MM.1S (cell line): ENCODE measurements around the gene CFAP77.

Experiments
- DNase-seq: peaks from one replicate; pipeline ENCODE4 v3.0.0-alpha.2; 2015
- H2AFZ ChIP-seq: fragments of 300-600 bp; sonication (generic); 2 replicates; pipeline ENCODE4 v1.6.0; 2016; ENCODE audit warnings: antibody characterized with exemption, low read length
- H3F3A ChIP-seq: fragments of 300-600 bp; sonication (generic); 2 replicates; pipeline ENCODE4 v1.6.1; 2016; ENCODE audit warnings: mild to moderate bottlenecking, antibody characterized with exemption, low read length, moderate library complexity, mixed read lengths; ENCODE audit not compliant: insufficient read depth
- H3K27ac ChIP-seq: fragments of 300-600 bp; sonication (generic); 2 replicates; pipeline ENCODE4 v1.5.1; 2016; ENCODE audit warnings: mild to moderate bottlenecking, low read length
- H3K27me3 ChIP-seq: fragments of 300-600 bp; sonication (generic); replicated peaks from 2 replicates; pipeline ENCODE4 v1.6.0; 2016; ENCODE audit warnings: low read length; ENCODE audit not compliant: insufficient read depth
- H3K36me3 ChIP-seq: fragments of 300-600 bp; sonication (generic); replicated peaks from 2 replicates; pipeline ENCODE4 v1.6.1; 2016; ENCODE audit warnings: mild to moderate bottlenecking, low read length, mixed read lengths; ENCODE audit not compliant: insufficient read depth
- H3K4me1 ChIP-seq: fragments of 300-600 bp; sonication (generic); 2 replicates; pipeline ENCODE4 v1.6.1; 2016; ENCODE audit warnings: low read length, mixed read lengths
- H3K4me2 ChIP-seq: fragments of 300-600 bp; sonication (generic); 2 replicates; pipeline ENCODE4 v1.6.0; 2016; ENCODE audit warnings: low read depth, low read length
- H3K4me3 ChIP-seq: fragments of 300-600 bp; sonication (generic); 2 replicates; pipeline ENCODE4 v1.5.1; 2016; ENCODE audit warnings: low read length, mixed read lengths
- H3K79me2 ChIP-seq: fragments of 300-600 bp; sonication (generic); 2 replicates; pipeline ENCODE4 v1.6.1; 2016; ENCODE audit warnings: mixed run types, low read length, mixed read lengths
- H3K9ac ChIP-seq: fragments of 300-600 bp; sonication (generic); 2 replicates; pipeline ENCODE4 v1.6.1; 2016; ENCODE audit warnings: low read length, mixed read lengths
- H3K9me2 ChIP-seq: fragments of 300-600 bp; sonication (generic); replicated peaks from 2 replicates; pipeline ENCODE4 v1.6.1; 2016; ENCODE audit warnings: mild to moderate bottlenecking, low read length, mixed read lengths; ENCODE audit not compliant: insufficient read depth
- H3K9me3 ChIP-seq: fragments of 300-600 bp; sonication (generic); replicated peaks from 2 replicates; pipeline ENCODE4 v1.6.1; 2016; ENCODE audit warnings: mild to moderate bottlenecking, low read length, mixed read lengths; ENCODE audit not compliant: insufficient read depth
- H4K20me1 ChIP-seq: fragments of 300-600 bp; sonication (generic); 2 replicates; pipeline ENCODE4 v1.6.1; 2016; ENCODE audit warnings: mild to moderate bottlenecking, low read length, moderate library complexity, mixed read lengths; ENCODE audit not compliant: insufficient read depth
- EZH2 ChIP-seq: fragments of 300-600 bp; sonication (generic); optimal IDR thresholded peaks from 2 replicates; pipeline ENCODE3; 2017; ENCODE audit warnings: low read depth, mild to moderate bottlenecking, antibody characterized with exemption, low read length, mixed read lengths
- EZH2phosphoT487 ChIP-seq: fragments of 300-600 bp; sonication (generic); IDR thresholded peaks from 2 replicates; pipeline ENCODE4 v1.6.1; 2018; ENCODE audit warnings: antibody characterized with exemption, low read length
- TF ChIP-seq, protein P1 (sequence below): fragments of 300-600 bp; sonication (generic); IDR thresholded peaks from 2 replicates; pipeline ENCODE4 v1.5.1; 2016; ENCODE audit warnings: antibody characterized with exemption, low read length, mixed read lengths

The CFAP77 gene

DNA sequence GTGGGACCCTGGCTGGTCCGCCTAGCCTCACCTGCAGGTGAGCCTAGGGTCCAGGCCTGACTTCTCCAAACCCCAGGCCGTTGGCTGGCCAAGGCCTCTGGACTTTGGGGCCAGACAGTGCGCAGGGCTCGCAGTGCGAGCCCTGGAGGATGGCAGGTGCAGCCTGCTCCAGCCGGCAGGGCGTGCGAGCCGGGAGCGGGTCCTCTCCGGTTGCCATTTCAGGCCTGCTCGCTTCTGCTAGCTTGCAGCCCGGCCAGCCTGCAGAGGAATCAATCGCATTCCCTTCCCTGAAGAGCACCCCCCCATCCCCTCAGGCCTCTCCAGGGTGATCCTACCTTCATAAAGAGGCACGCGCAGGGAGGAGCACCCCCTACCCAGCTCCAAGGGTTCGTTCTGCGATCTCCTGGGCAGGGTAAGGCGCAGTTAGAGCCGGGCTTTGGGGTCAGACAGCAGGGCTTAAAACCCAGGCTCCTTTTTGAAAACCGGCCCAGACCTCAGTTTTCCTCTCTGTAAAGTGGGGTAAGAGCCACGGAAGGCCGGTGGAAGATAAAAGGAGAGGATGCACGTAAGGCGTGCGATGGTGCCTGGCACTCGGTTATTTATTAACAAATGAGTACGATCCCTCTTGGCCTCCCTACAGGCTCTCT, 178.6 kb downstream of the CFAP77 start:
- Histone ChIP-seq H3K9me3 (no peaks in the 10 kb centered on the region), H2AFZ (no peak overlapping the region), H3K27me3 (peaks cover 47% of the 10 kb centered on the region), H3K4me2 (no peak overlapping the region), H4K20me1 (0 out of 2 replicates have a peak, but pooled peaks cover 2% of the 10 kb centered on the region), H3K4me3 (no peak overlapping the region), H3K9me2 (no peaks in the 10 kb centered on the region), H3K4me1 (no peaks in the 10 kb centered on the region), H3K79me2 (no peaks in the 10 kb centered on the region), H3K9ac (no peak overlapping the region), H3K27ac (no peak overlapping the region), H3F3A (no peaks in the 10 kb centered on the region), H3K36me3 (no peaks in the 10 kb centered on the region)
- DNase-seq = no peak
- no peak for TF ChIP-seq EZH2
- TF ChIP-seq, protein P1, sequence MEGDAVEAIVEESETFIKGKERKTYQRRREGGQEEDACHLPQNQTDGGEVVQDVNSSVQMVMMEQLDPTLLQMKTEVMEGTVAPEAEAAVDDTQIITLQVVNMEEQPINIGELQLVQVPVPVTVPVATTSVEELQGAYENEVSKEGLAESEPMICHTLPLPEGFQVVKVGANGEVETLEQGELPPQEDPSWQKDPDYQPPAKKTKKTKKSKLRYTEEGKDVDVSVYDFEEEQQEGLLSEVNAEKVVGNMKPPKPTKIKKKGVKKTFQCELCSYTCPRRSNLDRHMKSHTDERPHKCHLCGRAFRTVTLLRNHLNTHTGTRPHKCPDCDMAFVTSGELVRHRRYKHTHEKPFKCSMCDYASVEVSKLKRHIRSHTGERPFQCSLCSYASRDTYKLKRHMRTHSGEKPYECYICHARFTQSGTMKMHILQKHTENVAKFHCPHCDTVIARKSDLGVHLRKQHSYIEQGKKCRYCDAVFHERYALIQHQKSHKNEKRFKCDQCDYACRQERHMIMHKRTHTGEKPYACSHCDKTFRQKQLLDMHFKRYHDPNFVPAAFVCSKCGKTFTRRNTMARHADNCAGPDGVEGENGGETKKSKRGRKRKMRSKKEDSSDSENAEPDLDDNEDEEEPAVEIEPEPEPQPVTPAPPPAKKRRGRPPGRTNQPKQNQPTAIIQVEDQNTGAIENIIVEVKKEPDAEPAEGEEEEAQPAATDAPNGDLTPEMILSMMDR = no peak
- TF ChIP-seq EZH2phosphoT487 = no peak

DNA sequence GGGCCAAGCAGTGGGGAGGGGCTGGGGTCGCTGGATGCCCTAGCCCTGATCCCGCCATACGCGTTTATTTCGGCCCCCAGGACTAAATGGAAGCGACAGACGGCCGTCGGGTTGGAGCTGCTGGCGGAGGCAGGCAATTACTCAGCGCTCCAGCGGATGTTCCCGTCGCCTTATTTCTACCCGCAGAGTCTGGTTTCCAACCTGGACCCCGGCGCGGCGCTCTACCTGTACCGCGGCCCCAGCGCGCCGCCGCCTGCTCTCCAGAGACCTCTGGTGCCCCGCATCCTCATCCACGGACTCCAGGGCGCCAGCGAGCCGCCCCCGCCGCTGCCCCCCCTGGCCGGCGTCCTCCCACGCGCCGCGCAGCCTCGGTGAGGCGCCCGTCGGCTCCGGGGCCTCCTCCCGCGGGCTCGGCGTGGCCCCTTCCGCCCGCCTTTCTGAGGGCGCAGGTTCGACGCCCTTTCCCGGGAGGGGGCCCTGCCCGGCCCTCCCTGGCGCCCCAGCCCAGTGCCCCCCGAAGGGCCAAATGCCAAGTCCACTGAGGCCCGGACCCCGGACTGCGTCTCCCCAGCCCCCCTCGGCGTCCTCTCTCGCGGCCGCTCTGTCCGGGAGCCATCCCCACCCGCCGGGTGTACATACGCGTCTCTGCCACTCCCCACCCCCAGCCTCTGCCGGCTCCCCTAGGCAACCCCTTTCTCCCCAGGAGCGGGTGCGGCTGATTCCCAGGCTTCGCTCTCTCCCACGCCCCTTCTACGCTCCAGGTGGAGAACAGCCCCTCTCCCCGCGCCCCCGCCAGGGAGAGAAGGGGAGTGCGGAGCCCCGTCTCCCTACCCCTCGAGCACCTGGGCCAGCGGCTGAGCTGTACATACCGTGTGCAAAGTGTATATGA, 179.4 kb downstream of the CFAP77 start:
- Histone ChIP-seq H4K20me1 (0 out of 2 replicates have a peak, but pooled peaks cover 3% of the 10 kb centered on the region), H3F3A (no peaks in the 10 kb centered on the region), H3K9ac (no peak overlapping the region), H2AFZ (no peak overlapping the region), H3K9me2 (no peaks in the 10 kb centered on the region), H3K36me3 (no peaks in the 10 kb centered on the region), H3K27ac (no peak overlapping the region), H3K9me3 (no peaks in the 10 kb centered on the region), H3K4me3 (no peak overlapping the region), H3K27me3 (peaks cover 41% of the 10 kb centered on the region), H3K79me2 (no peaks in the 10 kb centered on the region), H3K4me2 (no peak overlapping the region), H3K4me1 (no peaks in the 10 kb centered on the region)
- DNase-seq = no peak
- TF ChIP-seq EZH2phosphoT487 (no peak), EZH2 (no peak)
- TF ChIP-seq, protein P1 = no peak

DNA sequence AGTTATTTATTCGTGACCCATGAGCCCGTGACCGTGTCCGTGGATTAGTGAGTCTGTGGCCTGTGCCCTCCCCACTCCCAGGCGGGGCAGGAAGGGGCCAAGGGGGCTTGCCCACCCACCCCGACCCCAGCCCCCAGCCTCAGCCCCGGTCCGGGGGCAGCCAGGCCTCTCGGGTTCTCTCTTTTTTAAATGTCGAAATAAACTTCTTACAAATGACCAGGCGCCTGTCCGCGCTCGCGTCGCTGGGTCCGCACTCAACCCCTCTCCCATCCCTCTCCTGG, 180.0 kb downstream of the CFAP77 start:
- Histone ChIP-seq H3F3A (no peaks in the 10 kb centered on the region), H3K9me2 (no peaks in the 10 kb centered on the region), H2AFZ (no peak overlapping the region), H3K36me3 (no peaks in the 10 kb centered on the region), H3K4me1 (no peaks in the 10 kb centered on the region), H3K27ac (no peak overlapping the region), H3K9me3 (no peaks in the 10 kb centered on the region), H3K9ac (no peak overlapping the region), H4K20me1 (0 out of 2 replicates have a peak, but pooled peaks cover 3% of the 10 kb centered on the region), H3K4me3 (no peak overlapping the region), H3K79me2 (no peaks in the 10 kb centered on the region), H3K27me3 (peaks cover 35% of the 10 kb centered on the region), H3K4me2 (no peak overlapping the region)
- TF ChIP-seq EZH2 (no peak), EZH2phosphoT487 (no peak)
- TF ChIP-seq, protein P1 = no peak
- no peak for DNase-seq
